ENCODE measurements around the gene ELK3.
"Not testable (repeated sequence)": the region's sequence is repeated elsewhere in the genome, so short reads cannot be mapped to it uniquely, and the experiment has no call there.

Gene ELK3

DNA sequence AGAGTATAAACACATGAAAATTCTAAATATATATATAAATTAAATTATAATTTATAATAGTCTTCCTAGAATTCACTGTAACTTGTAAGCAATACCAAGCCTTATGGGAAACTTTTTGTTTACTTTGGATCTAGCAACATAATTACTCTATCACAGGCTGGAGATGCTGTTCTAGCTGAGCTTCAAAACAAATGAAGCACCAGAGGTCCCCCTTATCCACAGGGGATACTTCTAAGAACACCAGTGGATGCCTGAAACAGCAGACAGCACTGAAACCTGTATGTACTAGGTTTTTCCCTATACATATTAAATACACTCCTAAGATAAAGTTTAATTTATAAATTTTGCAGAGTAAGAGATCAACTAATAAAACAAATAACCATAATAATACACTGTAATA is 109.5 kb downstream of the ELK3 start:
- DNase-seq (ENCODE audit: low spot score): no peak

DNA sequence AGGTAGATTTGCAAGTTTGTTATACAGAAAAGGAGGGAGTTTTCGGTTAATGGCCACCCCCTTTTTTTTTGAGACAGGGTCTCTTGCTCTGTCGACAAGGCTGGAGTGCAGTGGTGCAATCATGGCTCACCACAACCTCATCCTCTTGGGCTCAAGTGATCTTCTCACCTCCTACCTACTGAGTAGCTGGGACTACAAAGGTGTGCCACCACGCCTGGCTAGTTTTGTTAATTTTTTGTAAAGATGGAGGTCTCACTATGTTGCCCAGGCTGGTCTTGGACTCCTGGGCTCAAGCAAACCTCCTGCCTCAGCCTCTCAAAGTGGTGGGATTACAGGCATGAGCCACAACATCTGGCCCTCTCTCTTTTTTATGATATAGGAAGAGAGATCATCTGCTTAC is 111.5 kb downstream of the ELK3 start:
- DNase-seq (ENCODE audit: low spot score): no peak

DNA sequence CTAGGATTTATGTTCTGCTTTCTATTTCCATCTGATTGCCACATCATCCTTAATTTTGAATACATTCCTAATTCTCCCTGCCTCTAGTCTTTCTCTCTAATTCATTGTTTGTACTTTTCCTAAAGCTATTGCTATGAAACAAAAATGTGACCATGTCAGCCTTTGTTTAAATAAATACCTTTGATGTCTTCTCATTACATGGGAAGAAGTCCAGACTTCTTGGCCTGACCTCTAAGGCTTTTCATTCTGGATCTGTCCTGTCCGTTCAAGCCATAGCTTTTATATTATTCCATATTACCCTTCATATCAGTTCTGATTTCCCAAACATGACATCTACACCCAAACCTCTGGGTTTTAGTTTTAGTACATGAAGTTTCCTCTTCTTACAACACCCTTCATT is 114.7 kb downstream of the ELK3 start:
- DNase-seq (ENCODE audit: low spot score): no peak

DNA sequence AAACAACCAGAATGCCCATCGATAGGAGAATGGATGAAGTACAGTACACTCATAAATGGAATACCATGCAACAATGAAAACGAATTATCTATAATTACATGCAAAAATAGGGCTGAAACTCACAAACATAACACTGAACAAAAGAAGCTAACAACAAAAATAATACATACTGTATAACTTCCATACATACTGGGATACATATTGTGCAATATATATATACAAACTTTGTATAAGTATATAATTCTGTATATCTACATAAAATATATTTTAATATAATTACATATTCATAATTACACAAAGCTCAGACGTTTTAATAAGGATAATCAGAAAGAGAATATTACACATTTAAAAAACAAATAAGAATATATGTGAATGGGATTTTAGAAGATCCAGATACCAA is 115.9 kb downstream of the ELK3 start:
- DNase-seq (ENCODE audit: low spot score): no peak

DNA sequence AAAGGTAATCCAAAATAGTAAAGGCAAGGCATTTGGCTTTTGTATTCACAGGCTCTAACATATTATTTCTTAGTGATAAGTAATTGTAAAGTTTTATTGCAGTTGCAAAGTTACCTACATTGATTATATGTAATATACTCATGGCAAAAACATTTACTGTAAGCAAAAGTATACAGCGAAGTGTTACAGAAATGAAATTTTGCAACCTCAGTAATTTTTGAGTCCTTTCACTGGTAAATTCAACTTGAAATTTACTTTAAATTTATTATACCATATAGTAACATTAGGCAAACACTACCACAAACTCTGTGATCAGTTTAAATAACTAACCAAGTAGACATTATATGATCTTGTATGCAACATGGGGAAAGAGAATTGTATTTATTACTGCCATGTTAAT is 117.0 kb downstream of the ELK3 start:
- no peak for DNase-seq (ENCODE audit: low spot score)

DNA sequence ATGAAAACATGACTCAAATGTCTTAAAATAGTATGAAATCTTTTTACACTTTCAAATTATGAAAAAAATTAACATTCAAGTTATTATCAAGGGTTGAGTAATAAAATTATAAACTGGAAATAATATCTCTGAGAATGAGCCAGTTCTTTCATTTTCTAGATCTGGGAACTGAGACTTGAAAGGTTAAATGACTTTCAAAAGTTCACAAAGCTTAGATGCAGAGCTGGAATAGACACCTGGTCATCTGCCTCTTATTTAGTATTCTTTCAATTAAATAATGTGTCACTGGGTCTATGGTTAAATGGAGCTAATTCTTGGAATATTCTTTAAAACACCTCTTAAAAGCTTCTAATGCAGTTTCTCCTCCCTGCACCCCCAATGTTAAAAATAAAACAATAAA is 119.4 kb downstream of the ELK3 start:
- DNase-seq (ENCODE audit: low spot score): no peak

DNA sequence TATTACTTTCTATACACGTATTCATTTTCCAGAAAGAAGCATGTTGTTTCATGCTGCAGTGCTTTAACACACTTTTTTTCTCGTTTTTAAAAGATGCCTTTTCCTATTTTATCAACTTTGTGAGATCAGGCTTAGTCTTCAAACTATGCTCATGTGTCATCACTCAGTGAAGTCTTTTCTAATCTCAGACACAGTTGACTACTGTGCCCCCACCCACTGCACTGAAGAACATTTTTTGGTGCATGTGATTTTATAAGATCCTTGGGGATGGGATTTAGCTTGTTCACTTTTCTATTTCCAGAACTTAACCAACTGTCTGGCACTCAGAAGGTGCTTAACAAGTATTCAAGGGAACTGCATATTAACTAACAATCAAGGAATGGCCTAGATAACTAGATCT is 120.5 kb downstream of the ELK3 start:
- DNase-seq (ENCODE audit: low spot score): no peak

DNA sequence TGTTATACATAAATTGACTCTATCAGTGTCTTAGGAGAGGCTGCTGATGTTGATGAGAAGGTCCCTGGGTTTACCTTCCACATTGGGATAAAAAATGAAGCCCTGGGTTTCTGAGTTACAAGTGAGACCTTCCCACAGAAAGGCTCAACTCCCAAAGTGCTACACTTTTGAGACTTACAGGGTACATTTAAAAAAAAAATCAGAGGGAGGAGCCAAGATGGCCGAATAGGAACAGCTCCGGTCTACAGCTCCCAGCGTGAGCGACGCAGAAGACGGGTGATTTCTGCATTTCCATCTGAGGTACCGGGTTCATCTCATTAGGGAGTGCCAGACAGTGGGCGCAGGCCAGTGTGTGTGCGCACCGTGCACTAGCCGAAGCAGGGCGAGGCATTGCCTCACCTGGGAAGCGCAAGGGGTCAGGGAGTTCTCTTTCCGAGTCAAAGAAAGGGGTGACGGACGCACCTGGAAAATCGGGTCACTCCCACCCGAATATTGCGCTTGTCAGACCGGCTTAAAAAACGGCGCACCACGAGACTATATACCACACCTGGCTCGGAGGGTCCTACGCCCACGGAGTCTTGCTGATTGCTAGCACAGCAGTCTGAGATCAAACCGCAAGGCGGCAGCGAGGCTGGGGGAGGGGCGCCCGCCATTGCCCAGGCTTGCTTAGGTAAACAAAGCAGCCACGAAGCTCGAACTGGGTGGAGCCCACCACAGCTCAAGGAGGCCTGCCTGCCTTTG is 121.7 kb downstream of the ELK3 start:
- not testable (repeated sequence) for DNase-seq (ENCODE audit: low spot score)

DNA sequence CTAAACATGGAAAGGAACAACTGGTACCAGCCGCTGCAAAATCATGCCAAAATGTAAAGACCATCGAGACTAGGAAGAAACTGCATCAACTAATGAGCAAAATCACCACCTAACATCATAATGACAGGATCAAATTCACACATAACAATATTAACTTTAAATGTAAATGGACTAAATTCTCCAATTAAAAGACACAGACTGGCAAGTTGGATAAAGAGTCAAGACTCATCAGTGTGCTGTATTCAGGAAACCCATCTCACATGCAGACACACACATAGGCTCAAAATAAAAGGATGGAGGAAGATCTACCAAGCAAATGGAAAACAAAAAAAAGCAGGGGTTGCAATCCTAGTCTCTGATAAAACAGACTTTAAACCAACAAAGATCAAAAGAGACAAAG is 123.6 kb downstream of the ELK3 start:
- DNase-seq (ENCODE audit: low spot score): not testable (repeated sequence)

Data from activated CD4-positive, alpha-beta T cell treated with anti-CD3 and anti-CD28 coated beads, Interleukin-2, Interleukin-4, amounts not matched to agents 100 ng/mL and 50 ng/mL, durations not matched to agents 16 hours and 8 hours (primary cell).